Measurements from ENCODE around the gene FXN.
"Not testable (repeated sequence)": the region's sequence is repeated elsewhere in the genome, so short reads cannot be mapped to it uniquely, and the experiment has no call there.

The FXN gene

GRCh38 chr9:69090946-69091345 lies 55.4 kb downstream of the FXN start:
- peak overlapping the region in 2 of 21 experiments; percentile 16 to 17 for H3K27ac ChIP-seq

GRCh38 chr9:69093471-69094103 lies 58.0 kb downstream of the FXN start:
- Histone ChIP-seq H3K4me3 (no peak overlapping the region), H3K27ac (no peak overlapping the region)

More at GRCh38 chr9:69090946-69091345, 55.4 kb downstream of the FXN start:
- no peak overlapping the region for H3K4me3 ChIP-seq

DNA sequence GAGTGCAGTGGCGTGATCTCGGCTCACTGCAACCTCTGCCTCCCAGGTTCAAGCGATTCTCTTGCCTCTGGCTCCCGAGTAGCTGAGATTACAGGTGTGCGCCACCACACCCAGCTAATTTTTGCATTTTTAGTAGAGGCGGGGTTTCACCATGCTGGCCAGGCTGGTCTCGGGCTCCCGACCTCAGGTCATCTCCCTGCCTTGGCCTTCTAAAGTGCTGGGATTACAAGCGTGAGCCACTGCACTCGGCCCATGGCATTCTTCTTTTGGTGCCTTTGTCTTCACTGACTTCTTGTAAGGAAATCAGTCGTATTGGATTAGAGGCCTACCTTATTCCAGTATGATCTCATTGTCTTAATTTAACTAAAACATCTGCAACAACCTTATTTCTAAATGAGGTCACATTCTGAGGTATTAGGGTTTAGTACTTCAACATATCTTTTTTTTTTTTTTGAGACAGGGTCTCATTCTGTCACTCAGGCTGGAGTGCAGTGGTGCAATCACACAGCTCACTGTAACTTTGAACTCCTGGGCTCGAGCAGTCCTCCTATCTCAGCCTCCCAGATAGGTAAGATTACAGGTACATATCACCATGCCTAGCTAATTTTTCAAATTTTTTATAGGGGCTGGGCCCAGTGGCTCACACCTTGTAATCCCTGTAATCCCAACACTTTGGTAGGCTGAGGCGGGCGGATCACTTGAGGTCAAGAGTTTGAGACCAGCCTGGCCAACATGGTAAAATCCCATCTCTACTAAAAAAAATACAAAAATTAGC lies 59.0 kb downstream of the FXN start:
- not testable (repeated sequence) for H3K4me3 ChIP-seq, H3K27ac ChIP-seq

DNA sequence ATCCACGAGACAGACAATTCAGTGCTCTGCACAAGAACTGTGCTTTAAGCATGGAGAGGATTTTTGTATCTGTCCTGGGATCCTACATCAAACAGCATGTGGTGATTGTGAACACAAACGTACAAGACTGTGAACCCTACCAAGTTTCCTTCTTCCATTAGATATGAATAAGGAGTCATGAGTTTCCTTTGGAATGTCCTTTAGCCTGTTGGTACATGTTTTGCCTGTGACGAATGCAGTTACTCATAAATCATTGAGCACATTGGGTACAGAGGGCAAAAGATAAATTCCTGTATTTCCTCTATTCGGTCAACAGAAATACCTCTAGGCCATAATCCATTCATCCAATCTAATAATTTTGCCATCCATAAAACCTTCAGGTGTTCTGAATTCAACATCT lies 61.5 kb downstream of the FXN start:
- Histone ChIP-seq H3K27ac (peak overlapping the region in 2 of 21 experiments; percentile 16 to 46), H3K4me3 (no peak overlapping the region)

DNA sequence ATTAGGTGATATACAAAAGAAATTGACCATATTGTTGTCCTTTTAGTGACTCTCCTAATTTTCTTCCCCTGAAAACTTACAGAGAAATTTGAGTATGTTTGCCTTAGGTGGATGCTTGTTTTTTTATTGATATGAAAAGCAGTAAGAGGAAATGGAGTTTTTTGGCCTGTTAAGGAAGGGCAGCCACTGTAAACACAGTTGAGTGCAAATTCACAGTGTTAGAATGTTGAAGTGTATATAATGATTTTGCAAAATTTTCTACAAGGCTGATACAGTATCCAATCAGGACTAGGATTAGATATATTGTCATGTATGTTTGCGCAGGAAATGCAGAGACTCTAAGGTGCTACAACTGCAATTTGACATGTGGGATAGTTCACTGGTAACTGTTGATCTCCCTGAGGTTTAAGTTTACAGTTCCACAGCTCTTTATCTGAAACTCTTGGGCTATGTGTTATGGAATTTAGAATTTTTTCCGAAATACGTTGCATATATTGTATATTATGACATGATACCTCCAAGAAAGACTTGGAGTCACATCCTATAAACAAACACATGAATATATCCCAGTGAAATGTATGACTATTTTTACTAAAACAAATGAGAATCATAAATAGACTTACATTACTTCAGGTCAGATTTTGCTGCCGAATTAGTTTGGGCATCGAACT lies 62.5 kb downstream of the FXN start:
- Histone ChIP-seq H3K27ac (no peak overlapping the region), H3K4me3 (no peak overlapping the region)

GRCh38 chr9:69103348-69103996 lies 67.9 kb downstream of the FXN start:
- H3K4me3 ChIP-seq, H3K27ac ChIP-seq: not testable (repeated sequence)

GRCh38 chr9:69104830-69105527 lies 69.4 kb downstream of the FXN start:
- Histone ChIP-seq H3K27ac (no peak overlapping the region), H3K4me3 (no peak overlapping the region)

GRCh38 chr9:69107771-69108170 lies 72.2 kb downstream of the FXN start:
- Histone ChIP-seq H3K27ac (no peak overlapping the region), H3K4me3 (no peak overlapping the region)

GRCh38 chr9:69108706-69109105 lies 73.2 kb downstream of the FXN start:
- H3K4me3 ChIP-seq, H3K27ac ChIP-seq: not testable (repeated sequence)

DNA sequence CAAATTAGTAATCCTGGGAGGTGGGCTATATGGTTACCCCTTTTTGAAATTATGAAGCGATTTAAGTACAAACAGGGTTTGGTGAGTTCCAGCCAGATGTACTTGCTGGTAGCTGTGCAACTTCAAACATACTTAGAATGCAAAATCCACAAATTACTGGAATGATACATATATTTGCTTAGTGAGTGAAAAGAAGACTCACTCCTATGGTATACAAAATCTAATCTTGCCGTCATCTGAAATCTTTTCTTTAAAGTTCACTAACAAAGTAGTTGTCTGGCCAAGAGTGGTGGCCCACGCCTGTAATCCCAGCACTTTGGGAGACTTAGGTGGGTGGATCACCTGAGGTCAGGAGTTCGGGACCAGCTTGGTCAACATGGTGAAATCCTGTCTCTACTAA lies 73.6 kb downstream of the FXN start:
- Histone ChIP-seq H3K4me3 (no peak overlapping the region), H3K27ac (no peak overlapping the region)

- H3K27ac ChIP-seq, H3K4me3 ChIP-seq: not testable (repeated sequence)
Measured at GRCh38 chr9:69112646-69113045, 77.1 kb downstream of the FXN start.

DNA sequence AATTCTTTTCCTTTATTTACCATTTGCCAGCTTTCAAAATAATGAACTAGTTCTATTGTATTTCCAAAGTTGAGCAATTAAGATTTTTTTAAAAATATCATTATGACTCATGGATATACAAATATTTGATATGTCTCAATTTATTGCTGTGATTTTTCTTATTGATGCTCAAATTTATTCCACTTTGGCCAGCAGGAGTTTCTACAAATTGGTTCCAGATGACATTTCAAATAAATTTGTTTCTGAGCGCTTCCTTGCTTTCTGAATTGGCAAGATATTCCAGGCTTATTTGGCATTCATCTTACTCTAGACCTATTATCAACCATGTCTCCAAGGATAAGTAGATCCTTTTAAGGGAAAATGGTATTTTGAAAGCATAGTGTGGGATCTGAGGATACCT lies 80.1 kb downstream of the FXN start:
- Histone ChIP-seq H3K4me3 (no peak overlapping the region), H3K27ac (no peak overlapping the region)

DNA sequence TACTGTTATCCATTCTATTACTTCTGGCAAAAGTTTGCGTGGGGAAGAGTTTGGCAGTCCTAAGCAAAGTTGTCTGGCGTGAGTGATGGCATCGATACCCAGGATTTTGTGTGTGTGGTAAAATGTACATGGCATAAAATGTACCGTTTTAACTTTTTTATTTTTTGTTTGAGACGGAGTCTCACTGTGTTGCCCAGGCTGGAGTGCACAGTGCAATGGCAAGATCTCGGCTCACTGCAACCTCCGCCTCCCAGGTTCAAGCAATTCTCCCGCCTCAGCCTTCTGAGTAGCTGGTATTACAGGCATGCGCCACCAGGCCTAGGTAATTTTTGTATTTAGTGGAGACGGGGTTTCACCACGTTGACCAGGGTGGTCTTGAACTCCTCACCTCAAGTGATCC lies 83.1 kb downstream of the FXN start:
- no peak overlapping the region for H3K27ac ChIP-seq
- no peak overlapping the region for H3K4me3 ChIP-seq

DNA sequence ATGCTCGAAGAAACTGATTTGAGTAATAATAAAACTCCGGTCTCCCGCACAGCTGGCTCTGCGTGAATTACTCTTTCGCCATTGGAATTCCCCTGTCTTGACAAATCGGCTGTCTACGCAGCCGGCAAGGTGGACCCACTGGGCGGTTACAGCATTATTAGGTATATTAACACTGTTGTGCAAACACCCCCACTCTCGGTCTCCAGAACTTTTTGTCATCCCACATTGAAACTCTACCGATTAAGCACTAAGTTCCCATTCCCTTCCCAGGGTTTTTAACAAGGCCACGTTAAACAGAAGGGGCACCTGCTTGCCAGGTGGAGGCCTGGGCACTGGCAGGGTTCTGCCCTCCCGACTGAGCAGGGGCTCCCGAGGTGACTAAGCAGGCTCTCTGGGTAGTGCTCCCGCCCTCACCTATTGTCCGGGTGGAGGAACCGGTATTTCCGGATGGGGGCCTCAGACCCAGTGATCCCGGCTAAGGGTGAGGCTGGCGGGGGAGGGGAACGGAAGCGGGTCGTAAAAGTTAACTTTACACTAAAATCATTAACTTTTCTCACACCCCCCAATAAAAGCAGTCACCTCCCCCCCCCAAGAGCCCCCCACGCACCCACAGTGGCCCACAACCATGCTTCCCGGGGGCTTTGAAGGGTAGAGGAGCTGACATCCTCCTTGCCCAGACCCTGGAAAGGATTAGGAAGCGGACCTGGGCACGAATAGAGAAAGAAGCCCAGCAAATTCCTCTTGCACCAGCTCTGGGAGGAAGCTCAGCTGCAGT lies 85.0 kb downstream of the FXN start:
- peak overlapping the region; percentile 40 to 92 (median 83) for H3K27ac ChIP-seq
- peak overlapping the region; percentile 53 to 77 (median 65) for H3K4me3 ChIP-seq

- H3K4me3 ChIP-seq = peak overlapping the region; percentile 53 to 77 (median 65)
- peak overlapping the region; percentile 40 to 92 (median 83) for H3K27ac ChIP-seq
Measured at GRCh38 chr9:69121155-69122081, 85.9 kb downstream of the FXN start.

GRCh38 chr9:69122082-69122548 lies 86.6 kb downstream of the FXN start:
- peak overlapping the region; percentile 53 to 77 (median 65) for H3K4me3 ChIP-seq
- peak overlapping the region; percentile 40 to 92 (median 83) for H3K27ac ChIP-seq

DNA sequence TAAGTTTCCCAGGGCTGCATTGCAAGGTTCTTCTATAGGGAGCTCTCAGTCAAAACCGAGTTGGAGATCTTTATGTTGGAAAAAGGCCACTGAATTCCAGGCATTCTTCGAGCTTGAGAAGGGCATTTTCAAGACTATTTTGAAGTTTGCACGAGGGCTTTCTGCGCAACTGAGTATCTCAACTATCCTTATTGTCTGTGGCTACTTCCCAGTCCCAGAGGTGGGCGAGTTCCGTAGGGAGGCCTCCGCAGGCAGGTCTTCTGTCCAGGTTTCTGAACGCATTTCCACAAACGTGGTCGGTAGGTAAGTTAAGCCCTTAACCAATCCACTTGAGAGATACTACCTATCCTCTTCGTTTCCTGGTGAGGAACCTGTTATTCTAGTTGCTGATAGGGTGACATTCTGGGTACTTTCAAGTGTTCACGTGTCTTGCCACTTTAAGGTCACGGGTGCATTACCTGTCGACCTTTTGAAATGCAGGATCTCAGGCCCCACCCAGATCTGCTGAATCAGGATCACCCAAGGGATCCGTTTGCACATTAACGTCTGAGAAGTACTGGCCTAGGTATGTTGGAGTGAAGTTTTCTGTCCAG lies 87.1 kb downstream of the FXN start:
- Histone ChIP-seq H3K27ac (peak overlapping the region in 18 of 21 experiments; percentile 40 to 92 (median 84)), H3K4me3 (peak overlapping the region; percentile 53 to 77 (median 65))
